Neutrophil (primary cell): ENCODE data around the gene STX11.

Source experiments
- H3K27ac ChIP-seq: fragments of 200-600 bp; sonication (generic); 2 replicates; pipeline ENCODE4 v1.5.1; 2016; ENCODE audit warnings: mild to moderate bottlenecking, moderate library complexity
- H3K27me3 ChIP-seq: fragments of 200-600 bp; sonication (generic); 2 replicates; pipeline ENCODE4 v1.6.0; 2016; ENCODE audit warnings: mild to moderate bottlenecking
- H3K36me3 ChIP-seq: fragments of 200-600 bp; sonication (generic); 2 replicates; pipeline ENCODE4 v1.5.1; 2017
- H3K4me1 ChIP-seq, 2 experiments: fragments of 200-600 bp in 1 of 2; sonication (generic) in 1 of 2; 1 replicate in 1 of 2; 2 replicates in 1 of 2; pipeline versions ENCODE4 v1.5.1 to v1.6.1; 2013 to 2016; ENCODE audit warnings: low read depth in 1 of 2, low read length in 1 of 2, mild to moderate bottlenecking in 1 of 2, moderate library complexity in 1 of 2; ENCODE audit not compliant: control insufficient read depth in 1 of 2, insufficient read depth in 1 of 2
- H3K4me3 ChIP-seq, 2 experiments: fragments of 200-600 bp in 1 of 2; sonication (generic) in 1 of 2; 1 replicate in 1 of 2; 2 replicates in 1 of 2; pipeline ENCODE4 v1.5.1; 2013 to 2016; ENCODE audit warnings: low read depth in 1 of 2, low read length in 1 of 2, mild to moderate bottlenecking in 1 of 2, moderate library complexity in 1 of 2
- H3K9me3 ChIP-seq: fragments of 200-600 bp; sonication (generic); 2 replicates; pipeline ENCODE4 v1.5.1; 2016
- CTCF ChIP-seq: fragments of 200-600 bp; sonication (generic); IDR thresholded peaks from 2 replicates; pipeline ENCODE4 v1.5.1; 2016; ENCODE audit warnings: antibody characterized with exemption

Gene STX11

GRCh38 chr6:144156338-144156737 lies 6.0 kb downstream of the STX11 start:
- Histone ChIP-seq H3K27me3 (no peaks in the 10 kb centered on the region), H3K27ac (peak overlapping the region; percentile 96), H3K36me3 (peaks cover 55% of the 10 kb centered on the region), H3K9me3 (no peaks in the 10 kb centered on the region), H3K4me3 (peak overlapping the region; percentile 25 to 26), H3K4me1 (peaks cover 98 to 100% of the 10 kb centered on the region in 2 experiments)
- TF ChIP-seq CTCF, result no peak

GRCh38 chr6:144156991-144157390 lies 6.7 kb downstream of the STX11 start:
- no peaks in the 10 kb centered on the region for H3K27me3 ChIP-seq
- H3K4me1 ChIP-seq, result peaks cover 98 to 100% of the 10 kb centered on the region in 2 experiments
- H3K27ac ChIP-seq, result peak overlapping the region; percentile 96
- peaks cover 55% of the 10 kb centered on the region for H3K36me3 ChIP-seq
- no peak overlapping the region for H3K4me3 ChIP-seq
- no peaks in the 10 kb centered on the region for H3K9me3 ChIP-seq
- no peak for TF ChIP-seq CTCF

- H3K27ac ChIP-seq, result peak overlapping the region; percentile 87
- H3K4me1 ChIP-seq, result peaks cover 98 to 100% of the 10 kb centered on the region in 2 experiments
- H3K36me3 ChIP-seq, result peaks cover 55% of the 10 kb centered on the region
- H3K27me3 ChIP-seq, result no peaks in the 10 kb centered on the region
- no peak for TF ChIP-seq CTCF
- no peaks in the 10 kb centered on the region for H3K9me3 ChIP-seq
- H3K4me3 ChIP-seq, result no peak overlapping the region
These were observed 7.8 kb downstream of the STX11 start for GRCh38 chr6:144158133-144158532.

GRCh38 chr6:144159223-144159622 lies 8.9 kb downstream of the STX11 start:
- no peaks in the 10 kb centered on the region for H3K27me3 ChIP-seq
- peaks cover 98% of the 10 kb centered on the region in 2 experiments for H3K4me1 ChIP-seq
- H3K27ac ChIP-seq, result peak overlapping the region; percentile 87

GRCh38 chr6:144159742-144160141 lies 9.4 kb downstream of the STX11 start:
- H3K4me1 ChIP-seq, result peaks cover 92 to 96% of the 10 kb centered on the region in 2 experiments
- no peaks in the 10 kb centered on the region for H3K27me3 ChIP-seq
- no peak for TF ChIP-seq CTCF
- H3K9me3 ChIP-seq, result no peaks in the 10 kb centered on the region
- peaks cover 43% of the 10 kb centered on the region for H3K36me3 ChIP-seq
- peak overlapping the region; percentile 87 for H3K27ac ChIP-seq
- H3K4me3 ChIP-seq, result peak overlapping the region in 1 of 2 experiments; percentile 46

More at GRCh38 chr6:144159223-144159622, 8.9 kb downstream of the STX11 start:
- no peak for TF ChIP-seq CTCF
- no peaks in the 10 kb centered on the region for H3K9me3 ChIP-seq
- H3K4me3 ChIP-seq, result peak overlapping the region in 1 of 2 experiments; percentile 46
- peaks cover 48% of the 10 kb centered on the region for H3K36me3 ChIP-seq
